Stimulated activated naive B cell treated with anti-CD40 and anti-IgM and Interleukin-4, amounts not matched to agents 10 μg/mL and 1 μg/mL and 100 μg/mL, for 72 hours (primary cell): ENCODE measurements around the gene TSSK1B.

Experiments used
- ATAC-seq, 2 donors: fragments of 150-1000 bp; cut with Tn5 transposase; replicated peaks; 2 replicates each; pipeline ENCODE4 v1.10.0; 2021; ENCODE audit warnings: moderate library complexity in 1 of 2
- DNase-seq: peaks from one replicate; pipeline ENCODE4 v3.0.0; 2021
- H3K27ac Mint-ChIP-seq: one replicate; pipeline ENCODE4 v1.8.0; 2022; ENCODE audit warnings: mild to moderate bottlenecking, mixed read lengths
- H3K27me3 Mint-ChIP-seq, 2 donors: one replicate each; pipeline ENCODE4 v1.8.0; 2022; ENCODE audit warnings: mixed read lengths in 2 of 2
- H3K36me3 Mint-ChIP-seq, 2 donors: one replicate each; pipeline ENCODE4 v1.8.0; 2022; ENCODE audit warnings: mixed read lengths in 2 of 2, mild to moderate bottlenecking in 1 of 2
- H3K4me1 Mint-ChIP-seq, 2 donors: one replicate each; pipeline ENCODE4 v1.8.0; 2022; ENCODE audit warnings: mixed read lengths in 2 of 2, mild to moderate bottlenecking in 1 of 2
- H3K4me3 Mint-ChIP-seq, 2 donors: one replicate each; pipeline ENCODE4 v1.8.0; 2022; ENCODE audit warnings: mild to moderate bottlenecking in 2 of 2, mixed read lengths in 2 of 2, moderate library complexity in 1 of 2
- H3K9me3 Mint-ChIP-seq, 2 donors: one replicate each; pipeline ENCODE4 v1.8.0; 2022; ENCODE audit warnings: mixed read lengths in 2 of 2, mild to moderate bottlenecking in 1 of 2

Gene TSSK1B

DNA sequence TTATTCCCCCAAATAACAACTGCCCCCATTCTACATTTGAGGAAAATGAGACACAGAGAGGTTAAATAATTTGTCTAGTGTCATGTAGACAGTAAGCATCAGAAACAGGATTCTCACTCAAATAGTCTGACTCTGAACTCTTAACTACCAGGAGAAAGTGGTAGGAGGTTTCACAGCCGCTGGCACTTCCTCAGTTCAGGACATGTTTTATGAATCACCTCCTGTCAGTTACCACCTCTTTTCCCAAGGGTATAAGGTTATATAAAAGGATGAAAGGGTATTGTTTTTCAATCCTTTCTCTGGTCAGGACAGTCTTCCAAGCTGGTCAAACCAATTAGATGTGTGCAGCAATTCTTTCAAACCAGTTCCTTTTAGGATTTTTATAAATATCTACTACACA is 52.1 kb downstream of the TSSK1B start:
- no peaks in the 10 kb centered on the region for H3K36me3 Mint-ChIP-seq
- H3K27me3 Mint-ChIP-seq: peaks cover 36 to 39% of the 10 kb centered on the region in 2 donors
- H3K4me1 Mint-ChIP-seq: peaks cover 3 to 4% of the 10 kb centered on the region in 2 donors
- DNase-seq (no peak), ATAC-seq (peak; percentile 53 to 59)
- no peaks in the 10 kb centered on the region for H3K9me3 Mint-ChIP-seq
- H3K27ac Mint-ChIP-seq: no peak overlapping the region
- H3K4me3 Mint-ChIP-seq: no peak overlapping the region
